ENCODE measurements around the gene ANKS1B.

ANKS1B gene

DNA sequence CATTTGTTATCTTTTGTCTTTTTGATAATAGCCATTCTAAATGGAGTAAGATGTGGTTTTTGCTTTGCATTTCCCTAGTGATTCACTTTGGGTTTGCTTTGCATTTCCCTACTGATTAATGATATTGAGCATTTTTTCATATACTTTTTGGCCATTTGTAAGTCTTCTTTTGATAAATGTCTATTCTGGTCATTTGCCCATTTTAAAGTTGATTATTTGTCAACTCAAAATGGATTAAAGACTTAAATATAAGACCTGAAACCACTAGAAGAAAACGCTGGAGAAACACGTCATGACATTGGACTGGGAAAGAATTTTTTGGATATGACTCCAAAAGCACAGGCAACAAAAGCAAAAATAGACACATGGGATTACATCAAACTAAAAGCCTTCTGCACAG lies 1191.6 kb downstream of the ANKS1B start:
- in situ Hi-C loops (cut with HindIII; ENCODE audit: low pct_unique_long_range_greater_than_20kb, low sequenced_read_pairs), result no loop called here
- DNase-seq (ENCODE audit: low read depth in 1 of 2, low spot score in 1 of 2), result no peak
- no peak for TF ChIP-seq JUND (IDR thresholded peaks at IDR 0.05; ENCODE audit: low read depth)

- DNase-seq (ENCODE audit: low read depth in 1 of 2, low spot score in 1 of 2), result no peak
- TF ChIP-seq JUND (IDR thresholded peaks at IDR 0.05; ENCODE audit: low read depth), result no peak
- in situ Hi-C loops (cut with HindIII; ENCODE audit: low pct_unique_long_range_greater_than_20kb, low sequenced_read_pairs), result no loop called here
Measured at GRCh38 chr12:98791406-98791805, 1193.3 kb downstream of the ANKS1B start.

- TF ChIP-seq JUND (IDR thresholded peaks at IDR 0.05; ENCODE audit: low read depth), result no peak
- in situ Hi-C loops (cut with HindIII; ENCODE audit: low pct_unique_long_range_greater_than_20kb, low sequenced_read_pairs), result no loop called here
- no peak for DNase-seq (ENCODE audit: low read depth in 1 of 2, low spot score in 1 of 2)
Measured at GRCh38 chr12:98788396-98788795, 1196.3 kb downstream of the ANKS1B start.

DNA sequence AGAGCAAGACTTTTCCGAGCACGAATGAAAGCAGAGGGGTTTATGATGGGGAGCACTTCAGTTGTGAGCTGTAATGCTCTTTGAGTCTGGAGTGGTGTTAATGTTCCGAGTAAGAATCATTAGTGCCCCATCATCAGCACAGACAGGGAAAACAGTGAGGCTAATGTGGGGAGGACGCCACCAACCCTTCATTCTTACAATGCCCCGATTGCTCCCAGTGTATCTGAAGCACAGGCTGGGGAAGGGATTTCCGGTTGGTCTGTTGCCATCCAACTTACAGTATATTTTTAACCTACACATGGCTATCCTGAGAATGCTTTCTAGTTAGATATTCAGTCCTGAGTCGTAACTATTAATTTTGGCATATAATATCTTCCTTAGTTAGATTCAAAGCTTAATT lies 1198.1 kb downstream of the ANKS1B start:
- no peak for DNase-seq (ENCODE audit: low read depth in 1 of 2, low spot score in 1 of 2)
- no peak for TF ChIP-seq JUND (IDR thresholded peaks at IDR 0.05; ENCODE audit: low read depth)
- in situ Hi-C loops (cut with HindIII; ENCODE audit: low pct_unique_long_range_greater_than_20kb, low sequenced_read_pairs), result no loop called here

GRCh38 chr12:98783420-98783819 lies 1201.3 kb downstream of the ANKS1B start:
- TF ChIP-seq JUND (IDR thresholded peaks at IDR 0.05; ENCODE audit: low read depth), result no peak
- in situ Hi-C loops (cut with HindIII; ENCODE audit: low pct_unique_long_range_greater_than_20kb, low sequenced_read_pairs), result no loop called here
- DNase-seq (ENCODE audit: low read depth in 1 of 2, low spot score in 1 of 2), result no peak

DNA sequence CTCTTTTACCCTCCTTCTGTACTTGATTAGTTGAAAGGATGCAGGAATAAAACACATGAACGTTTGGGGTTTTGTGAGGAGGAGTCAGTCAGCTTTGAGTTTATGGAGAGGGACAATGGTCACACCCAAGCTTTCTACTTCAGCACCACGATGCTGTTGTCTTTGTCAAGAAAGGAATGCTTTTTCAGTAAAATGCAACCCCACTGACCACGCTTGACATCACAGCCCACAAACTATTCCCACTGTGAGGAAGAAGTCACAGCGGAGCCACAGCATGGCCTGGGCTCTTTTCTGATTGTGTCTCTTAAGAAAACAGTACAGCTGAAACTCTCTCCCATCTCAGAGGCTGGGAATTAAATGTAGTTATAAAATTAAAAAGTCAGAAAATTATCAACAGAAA lies 1204.5 kb downstream of the ANKS1B start:
- in situ Hi-C loops (cut with HindIII; ENCODE audit: low pct_unique_long_range_greater_than_20kb, low sequenced_read_pairs), result no loop called here
- TF ChIP-seq JUND (IDR thresholded peaks at IDR 0.05; ENCODE audit: low read depth), result no peak
- DNase-seq (ENCODE audit: low read depth in 1 of 2, low spot score in 1 of 2), result no peak

DNA sequence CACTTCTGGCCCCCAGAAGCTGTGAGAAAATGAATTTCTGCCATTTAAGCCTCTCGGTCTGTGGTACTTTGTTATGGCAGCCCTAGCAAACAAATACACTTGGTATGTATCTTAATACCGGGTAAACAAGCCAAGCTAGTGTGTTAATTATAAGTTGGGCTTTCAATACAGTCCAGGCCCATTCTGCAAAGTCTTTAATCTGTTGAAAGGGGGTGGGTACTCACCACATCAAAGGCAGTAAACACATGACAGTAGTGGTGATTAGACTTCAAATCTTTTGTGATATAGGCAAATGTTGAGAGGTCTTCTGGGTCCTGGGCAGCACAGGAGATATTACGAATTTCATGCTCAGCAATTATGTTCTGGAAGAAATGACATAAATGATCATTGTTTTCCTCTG lies 1211.9 kb downstream of the ANKS1B start:
- in situ Hi-C loops (cut with HindIII; ENCODE audit: low pct_unique_long_range_greater_than_20kb, low sequenced_read_pairs), result no loop called here
- TF ChIP-seq JUND (IDR thresholded peaks at IDR 0.05; ENCODE audit: low read depth), result no peak
- no peak for DNase-seq (ENCODE audit: low read depth in 1 of 2, low spot score in 1 of 2)

DNA sequence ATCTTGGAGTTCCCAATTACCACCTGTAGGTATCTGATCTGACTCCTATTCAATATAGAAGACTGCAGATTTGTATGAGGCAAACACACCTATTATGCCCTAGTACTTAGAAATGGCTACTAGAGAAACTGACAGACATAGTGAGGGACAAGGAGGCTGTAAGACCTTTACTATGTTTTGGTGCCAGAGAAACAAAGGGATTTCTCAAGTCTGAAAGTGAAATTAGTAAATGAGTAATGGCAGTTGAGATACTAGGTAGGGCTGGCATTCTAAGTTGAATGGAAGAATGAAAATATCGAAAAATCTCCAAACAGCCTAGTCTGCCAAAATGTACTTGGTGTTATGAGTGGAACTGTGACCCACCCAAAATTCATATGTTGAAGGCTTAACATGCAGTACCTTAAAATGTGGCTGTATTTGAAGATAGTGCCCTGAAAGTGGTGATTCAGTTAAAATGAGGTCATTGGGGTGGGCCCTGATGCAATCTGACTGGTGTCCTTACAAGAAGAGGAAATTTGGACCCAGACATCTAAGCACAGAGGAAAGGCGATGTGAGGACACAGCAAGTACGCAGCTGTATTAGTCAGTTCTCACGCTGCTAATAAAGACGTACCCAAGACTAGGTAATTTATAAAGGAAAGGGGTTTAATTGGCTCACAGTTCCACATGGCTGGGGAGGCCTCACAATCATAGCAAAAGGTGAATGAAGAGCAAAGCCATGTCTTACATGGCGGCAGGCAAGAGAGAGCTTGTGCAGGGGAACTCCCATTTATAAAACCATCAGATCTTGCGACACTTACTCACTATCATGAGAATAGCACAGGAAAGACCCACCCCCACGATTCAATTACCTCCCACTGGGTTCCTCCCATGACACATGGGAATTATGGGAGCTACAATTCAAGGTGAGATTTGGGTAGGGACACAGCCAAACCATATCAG lies 1212.7 kb downstream of the ANKS1B start:
- no peak for TF ChIP-seq JUND (IDR thresholded peaks at IDR 0.05; ENCODE audit: low read depth)
- in situ Hi-C loops (cut with HindIII; ENCODE audit: low pct_unique_long_range_greater_than_20kb, low sequenced_read_pairs), result no loop called here

GRCh38 chr12:98770230-98770629 lies 1214.5 kb downstream of the ANKS1B start:
- no peak for TF ChIP-seq JUND (IDR thresholded peaks at IDR 0.05; ENCODE audit: low read depth)
- no peak for DNase-seq (ENCODE audit: low read depth in 1 of 2, low spot score in 1 of 2)
- in situ Hi-C loops (cut with HindIII; ENCODE audit: low pct_unique_long_range_greater_than_20kb, low sequenced_read_pairs), result no loop called here

More for the DNA sequence above, 1212.7 kb downstream of the ANKS1B start:
- no peak for DNase-seq (ENCODE audit: low read depth in 1 of 2, low spot score in 1 of 2)

- DNase-seq (ENCODE audit: low read depth in 1 of 2, low spot score in 1 of 2), result no peak
- TF ChIP-seq JUND (IDR thresholded peaks at IDR 0.05; ENCODE audit: low read depth), result no peak
- in situ Hi-C loops (cut with HindIII; ENCODE audit: low pct_unique_long_range_greater_than_20kb, low sequenced_read_pairs), result no loop called here
Measured at GRCh38 chr12:98769068-98769467, 1215.7 kb downstream of the ANKS1B start.

- TF ChIP-seq JUND (IDR thresholded peaks at IDR 0.05; ENCODE audit: low read depth), result no peak
- in situ Hi-C loops (cut with HindIII; ENCODE audit: low pct_unique_long_range_greater_than_20kb, low sequenced_read_pairs), result no loop called here
Measured at GRCh38 chr12:98767248-98767647, 1217.5 kb downstream of the ANKS1B start.

GRCh38 chr12:98763656-98764055 lies 1221.1 kb downstream of the ANKS1B start:
- TF ChIP-seq JUND (IDR thresholded peaks at IDR 0.05; ENCODE audit: low read depth), result no peak
- in situ Hi-C loops (cut with HindIII; ENCODE audit: low pct_unique_long_range_greater_than_20kb, low sequenced_read_pairs), result no loop called here
- DNase-seq (ENCODE audit: low read depth in 1 of 2, low spot score in 1 of 2), result no peak

More at GRCh38 chr12:98767248-98767647, 1217.5 kb downstream of the ANKS1B start:
- DNase-seq (ENCODE audit: low read depth in 1 of 2, low spot score in 1 of 2), result no peak

DNA sequence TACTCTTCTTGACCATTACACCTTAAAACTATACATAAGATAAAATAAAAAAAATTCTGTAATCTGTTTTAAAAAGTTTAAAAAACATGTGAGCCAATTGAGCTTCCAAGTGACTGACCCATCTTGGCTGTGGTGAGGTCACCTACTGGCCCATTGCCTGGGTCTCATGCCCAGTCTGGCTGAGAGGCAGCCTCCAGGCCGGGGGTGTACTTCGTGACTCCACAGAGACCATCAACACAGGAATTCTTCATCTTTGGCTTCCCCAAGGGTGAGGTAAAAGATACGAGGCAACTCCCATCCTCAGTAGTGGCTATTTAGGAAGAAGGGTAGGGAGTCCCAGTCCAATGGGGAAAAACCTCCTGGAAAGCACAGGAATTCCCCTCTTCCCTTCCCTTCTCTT lies 1226.4 kb downstream of the ANKS1B start:
- in situ Hi-C loops (cut with HindIII; ENCODE audit: low pct_unique_long_range_greater_than_20kb, low sequenced_read_pairs), result no loop called here
- no peak for TF ChIP-seq JUND (IDR thresholded peaks at IDR 0.05; ENCODE audit: low read depth)
- DNase-seq (ENCODE audit: low read depth in 1 of 2, low spot score in 1 of 2), result no peak
